Stimulated activated CD4-positive, alpha-beta T cell treated with anti-CD3 and anti-CD28 coated beads, TNF-alpha, amount 100 ng/mL, for 24 hours (primary cell): ENCODE results near the gene PGLYRP2.
"Not testable (repeated sequence)": the region's sequence is repeated elsewhere in the genome, so short reads cannot be mapped to it uniquely, and the experiment has no call there.

Experiments
- DNase-seq, 3 experiments: peaks; one replicate each; pipeline ENCODE4 v3.0.0-alpha.2; 2020; ENCODE audit warnings: low read depth in 3 of 3

Gene PGLYRP2, protein sequence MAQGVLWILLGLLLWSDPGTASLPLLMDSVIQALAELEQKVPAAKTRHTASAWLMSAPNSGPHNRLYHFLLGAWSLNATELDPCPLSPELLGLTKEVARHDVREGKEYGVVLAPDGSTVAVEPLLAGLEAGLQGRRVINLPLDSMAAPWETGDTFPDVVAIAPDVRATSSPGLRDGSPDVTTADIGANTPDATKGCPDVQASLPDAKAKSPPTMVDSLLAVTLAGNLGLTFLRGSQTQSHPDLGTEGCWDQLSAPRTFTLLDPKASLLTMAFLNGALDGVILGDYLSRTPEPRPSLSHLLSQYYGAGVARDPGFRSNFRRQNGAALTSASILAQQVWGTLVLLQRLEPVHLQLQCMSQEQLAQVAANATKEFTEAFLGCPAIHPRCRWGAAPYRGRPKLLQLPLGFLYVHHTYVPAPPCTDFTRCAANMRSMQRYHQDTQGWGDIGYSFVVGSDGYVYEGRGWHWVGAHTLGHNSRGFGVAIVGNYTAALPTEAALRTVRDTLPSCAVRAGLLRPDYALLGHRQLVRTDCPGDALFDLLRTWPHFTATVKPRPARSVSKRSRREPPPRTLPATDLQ

DNA sequence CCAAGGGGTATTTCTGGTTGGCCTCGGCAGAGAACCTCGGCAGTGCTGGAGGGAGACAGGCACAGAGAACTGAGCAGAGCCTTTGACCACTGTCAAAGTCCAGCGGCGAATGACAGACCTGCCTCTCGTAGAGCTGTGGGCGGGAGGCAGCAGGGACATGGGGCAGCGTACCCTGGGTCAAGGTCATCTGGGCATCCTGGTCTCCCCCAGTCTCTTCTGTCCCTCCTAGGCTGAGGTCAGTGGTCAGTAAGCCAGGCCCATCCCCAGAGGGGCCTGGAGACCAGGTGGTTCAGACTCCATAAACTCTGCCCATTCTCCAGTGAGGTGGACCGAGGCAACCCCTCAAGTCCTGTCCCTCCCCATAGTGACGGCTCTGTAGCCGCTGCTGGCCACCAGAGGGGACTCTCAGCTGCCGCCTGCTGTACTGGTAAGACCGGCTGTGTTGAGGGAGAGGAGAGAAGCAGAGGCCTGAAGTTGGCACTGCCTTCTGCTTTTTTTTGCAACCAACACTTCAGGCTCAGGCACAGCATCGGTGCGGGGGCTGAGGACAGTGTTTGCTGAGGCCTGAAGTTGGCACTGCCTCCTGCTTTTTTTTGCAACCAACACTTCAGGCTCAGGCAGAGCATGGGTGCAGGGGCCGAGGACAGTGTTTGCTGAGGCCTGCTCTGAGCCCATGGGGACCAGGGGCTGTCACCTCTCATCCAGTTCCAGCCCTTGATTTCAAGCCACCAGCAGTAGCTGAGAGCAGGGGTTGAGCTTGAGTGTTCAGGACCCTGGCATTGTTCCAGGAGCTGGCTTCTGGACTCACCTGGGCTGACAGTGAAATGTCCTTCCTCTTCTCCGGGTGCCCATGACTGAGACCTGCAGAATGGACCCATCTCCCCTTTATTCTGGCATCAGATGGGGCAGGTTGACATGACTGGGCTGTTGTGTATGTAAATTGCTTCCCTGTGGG, at the start of gene PGLYRP2:
Gene PGLYRP2 (minus strand): TSS at position 111 of the 955 bp plus-strand sequence. CDS start 130 bp downstream, outside the sequence.
- no peak for DNase-seq

DNA sequence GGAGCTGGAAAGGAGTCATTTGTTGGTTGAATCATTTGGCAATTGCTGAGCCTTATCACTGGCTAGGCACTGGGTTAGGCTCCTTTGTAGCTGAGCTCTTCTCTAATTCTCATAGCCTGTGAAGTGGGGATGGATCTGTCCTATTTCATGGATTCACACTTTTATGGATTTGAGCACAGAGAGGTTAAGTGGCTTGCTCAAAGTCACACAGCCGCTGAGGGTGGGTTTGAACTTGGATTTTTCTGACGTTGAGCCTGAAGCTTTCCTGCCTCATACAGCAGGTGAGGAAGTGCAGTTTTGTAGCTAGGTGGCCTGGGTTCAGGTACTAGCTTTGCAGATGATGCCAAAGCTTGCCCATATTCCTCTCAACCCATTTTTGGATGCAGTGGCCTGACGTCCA, 48.4 kb upstream of the PGLYRP2 start:
- no peak for DNase-seq

DNA sequence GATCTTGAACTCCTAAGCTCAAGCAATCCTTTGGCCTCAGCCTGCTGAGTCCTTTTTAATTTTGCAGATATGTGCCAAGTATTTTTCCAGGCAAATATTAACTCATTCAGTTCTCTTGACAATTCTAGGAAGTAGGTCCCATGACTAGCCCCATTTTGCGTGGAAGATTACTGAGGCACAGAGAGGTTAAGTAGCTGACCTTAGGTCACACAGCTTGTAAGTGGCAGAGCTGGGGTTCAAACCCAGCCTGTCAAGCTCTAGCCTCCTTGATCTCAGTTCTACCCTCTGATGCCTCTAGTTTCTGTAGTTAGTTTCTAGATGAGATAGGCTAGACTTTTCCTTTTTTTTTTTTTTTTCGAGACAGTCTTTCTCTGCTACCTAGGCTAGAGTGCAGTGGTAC, 47.1 kb upstream of the PGLYRP2 start:
- no peak for DNase-seq

DNA sequence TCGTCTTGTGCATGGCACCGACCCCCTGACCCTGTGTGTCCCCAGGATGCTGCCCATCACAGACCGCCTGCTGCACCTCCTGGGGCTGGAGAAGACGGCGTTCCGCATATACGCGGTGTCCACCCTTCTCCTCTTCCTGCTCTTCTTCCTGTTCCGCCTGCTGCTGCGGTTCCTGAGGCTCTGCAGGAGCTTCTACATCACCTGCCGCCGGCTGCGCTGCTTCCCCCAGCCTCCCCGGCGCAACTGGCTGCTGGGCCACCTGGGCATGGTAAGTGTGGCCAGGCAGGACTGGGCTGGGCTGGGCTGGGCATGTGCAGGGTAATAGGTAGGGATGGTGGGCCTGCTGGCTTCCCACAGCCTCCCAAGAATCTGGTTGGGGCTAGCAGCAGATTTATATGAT, 46.0 kb upstream of the PGLYRP2 start:
- no peak for DNase-seq

DNA sequence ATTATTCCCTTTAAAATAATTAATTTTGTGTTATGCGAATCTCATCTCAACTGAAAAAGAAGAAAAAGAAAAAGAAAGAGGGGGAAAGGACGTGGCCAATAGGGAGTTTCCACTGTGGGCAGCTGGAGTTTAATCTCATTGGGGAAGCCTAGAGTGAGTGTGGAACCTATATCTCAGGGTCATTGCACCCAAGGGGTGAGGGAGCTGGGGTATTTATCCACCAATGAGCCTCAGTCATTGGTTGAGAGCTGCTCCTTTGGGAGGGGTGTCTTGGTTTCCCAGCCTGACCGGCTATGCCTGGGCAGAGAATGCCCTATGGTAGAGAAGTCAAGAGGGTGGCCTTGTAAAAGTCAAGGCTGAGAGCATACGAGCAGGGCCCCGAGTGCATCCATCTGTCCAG, 45.5 kb upstream of the PGLYRP2 start:
- no peak for DNase-seq

DNA sequence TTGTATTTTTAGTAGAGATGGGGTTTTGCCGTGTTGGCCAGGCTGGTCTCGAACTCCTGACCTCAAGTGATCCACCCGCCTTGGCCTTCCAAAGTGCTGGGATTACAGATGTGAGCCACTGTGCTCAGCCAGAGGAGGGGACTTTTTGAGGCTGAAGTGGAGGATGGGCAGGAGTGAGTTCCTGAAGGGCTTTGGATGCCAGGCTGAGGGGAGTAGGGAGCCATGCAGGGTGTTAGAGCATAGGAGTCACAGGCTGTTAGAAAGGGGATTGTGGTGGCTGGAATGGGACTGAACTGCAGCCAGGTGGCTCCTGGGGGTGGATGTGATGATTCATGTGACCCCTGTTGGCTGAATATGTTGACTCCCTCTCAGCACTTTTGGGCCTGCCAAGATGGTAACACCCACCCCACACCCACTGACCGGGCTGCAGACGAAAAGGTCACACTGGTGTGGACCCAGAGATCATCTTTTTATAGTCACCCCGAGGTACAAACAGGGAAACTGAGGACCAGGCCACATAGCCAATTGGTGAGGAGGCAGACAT, 40.2 kb upstream of the PGLYRP2 start:
- no peak for DNase-seq

DNA sequence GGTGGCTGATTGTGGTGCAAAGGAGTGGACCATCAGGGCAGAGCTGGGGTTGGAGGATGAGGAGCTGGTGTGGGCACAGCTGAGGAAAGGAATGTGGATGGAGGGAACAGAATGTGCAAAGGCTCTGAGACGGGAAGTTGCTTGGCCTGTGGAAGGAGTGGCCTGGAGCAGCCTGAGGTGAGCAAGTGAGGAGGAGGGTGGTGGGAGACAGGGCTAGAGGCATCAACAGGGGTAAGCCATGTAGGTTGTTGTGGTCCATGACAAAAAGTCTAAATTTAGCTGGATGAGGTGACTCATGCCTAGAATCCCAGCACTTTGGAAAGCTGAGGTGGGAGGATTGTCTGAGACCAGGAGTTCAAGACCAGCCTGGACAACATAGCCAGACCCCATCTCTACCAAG, 38.5 kb upstream of the PGLYRP2 start:
- no peak for DNase-seq

DNA sequence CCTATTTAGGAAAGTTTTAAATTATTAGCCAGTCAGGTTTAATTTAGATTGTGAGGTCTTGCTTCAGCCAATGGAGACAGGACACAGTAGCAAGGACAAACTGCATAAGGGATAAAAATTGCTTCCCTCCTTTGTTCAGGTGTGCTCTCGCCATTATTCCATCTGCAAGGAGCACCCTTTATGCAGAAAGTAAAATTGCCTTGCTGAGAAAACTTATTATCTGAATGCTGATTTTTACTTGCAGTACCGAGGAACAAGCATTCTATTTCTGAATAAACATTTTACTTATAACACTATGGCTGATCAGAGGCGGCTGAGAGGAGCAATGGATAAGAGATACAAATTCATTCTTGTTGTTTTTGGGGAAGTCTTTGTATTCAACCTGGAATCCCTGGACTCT, 37.1 kb upstream of the PGLYRP2 start:
- no peak for DNase-seq

DNA sequence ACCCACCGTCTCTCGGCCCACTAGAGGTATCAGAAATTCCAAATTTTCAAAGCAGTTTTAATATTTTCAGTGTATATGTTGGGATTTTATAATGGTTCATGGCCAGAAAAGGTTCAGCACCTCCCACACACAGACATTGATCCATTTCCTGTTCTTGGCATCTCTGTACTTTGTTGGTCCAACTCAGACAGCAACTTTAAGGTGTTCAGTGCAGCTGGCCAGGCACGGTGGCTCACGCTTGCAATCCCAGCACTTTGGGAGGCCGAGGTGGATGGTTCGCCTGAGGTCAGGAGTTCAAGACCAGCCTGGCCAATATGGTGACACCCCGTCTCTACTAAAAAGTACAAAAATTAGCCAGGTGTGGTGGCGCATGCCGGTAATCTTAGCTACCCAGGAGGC, 35.9 kb upstream of the PGLYRP2 start:
- DNase-seq = not testable (repeated sequence)

DNA sequence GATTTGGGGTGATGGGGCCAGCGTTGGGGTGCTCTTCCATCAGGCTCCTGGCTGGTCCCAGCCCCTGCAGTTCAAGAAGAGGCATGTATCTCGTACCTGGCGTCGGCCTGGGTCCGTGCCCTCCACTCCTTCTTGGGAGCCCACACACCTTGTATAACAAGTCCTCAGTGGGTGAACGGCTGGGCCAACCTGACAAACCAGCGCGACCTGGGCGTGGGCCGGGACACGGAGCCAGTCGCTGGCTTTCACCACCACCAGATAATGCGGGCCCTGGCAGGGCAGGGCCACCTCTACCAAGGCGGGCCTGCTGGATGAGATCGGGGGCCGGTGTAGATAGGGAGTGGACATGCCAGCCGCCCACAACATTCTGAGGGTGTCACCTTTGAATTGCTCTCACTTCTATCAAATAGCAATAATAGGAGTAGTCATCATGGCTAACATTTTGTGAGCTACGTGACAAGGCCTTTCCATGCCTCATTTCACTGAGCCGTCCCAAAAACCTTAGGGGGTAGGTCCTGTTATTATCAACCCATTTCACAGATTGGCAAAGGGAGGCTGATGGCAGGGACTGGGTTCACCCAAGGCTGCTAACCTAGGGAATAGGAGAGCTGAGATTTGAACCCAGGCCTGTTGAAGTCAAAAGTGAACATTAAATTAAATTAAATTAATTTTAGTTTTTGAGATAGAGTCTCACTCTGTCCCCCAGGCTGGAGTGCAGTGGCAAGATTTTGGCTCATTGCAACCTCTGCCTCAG, 32.5 kb upstream of the PGLYRP2 start:
- DNase-seq = no peak

DNA sequence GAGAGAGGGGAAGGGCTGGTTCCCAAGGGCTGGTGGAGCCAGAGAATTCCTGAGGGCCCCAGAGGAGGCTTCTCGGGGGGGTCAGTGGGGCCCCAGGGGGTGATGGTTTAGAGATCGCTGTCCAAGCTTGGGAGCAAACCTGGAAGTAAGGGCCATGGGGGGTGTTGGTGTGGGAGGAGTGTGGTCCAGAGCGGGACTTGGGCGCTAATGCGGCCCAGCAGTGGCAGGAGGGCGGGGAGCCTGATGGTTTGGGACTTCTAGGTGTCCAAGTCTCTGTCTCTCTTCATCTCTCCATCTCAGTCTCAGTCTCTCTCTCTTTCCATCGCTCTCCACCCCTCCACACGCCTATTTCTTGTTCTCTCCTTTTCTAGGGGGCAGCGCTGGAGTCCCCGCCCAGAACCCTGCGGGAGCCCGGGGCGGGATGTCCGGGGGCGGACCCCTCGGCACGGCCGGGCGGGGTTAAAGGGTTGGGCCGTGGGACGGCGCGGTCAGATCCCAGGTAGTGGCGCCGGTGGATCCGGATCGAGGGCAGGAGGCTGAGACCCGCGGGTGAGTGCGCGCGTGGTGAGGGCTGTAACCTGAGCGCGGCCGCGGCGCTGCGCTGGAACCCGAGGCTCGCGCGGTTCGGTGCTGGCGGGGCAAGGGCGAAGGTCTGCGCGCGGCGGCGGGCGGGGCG, 28.9 kb upstream of the PGLYRP2 start, which contains the start of gene CYP4F22:
Gene CYP4F22 (plus strand): TSS at position 491 of the 676 bp plus-strand sequence. CDS start 16,812 bp downstream, outside the sequence.
- DNase-seq = peak in 1 of 3 experiments; percentile 14

DNA sequence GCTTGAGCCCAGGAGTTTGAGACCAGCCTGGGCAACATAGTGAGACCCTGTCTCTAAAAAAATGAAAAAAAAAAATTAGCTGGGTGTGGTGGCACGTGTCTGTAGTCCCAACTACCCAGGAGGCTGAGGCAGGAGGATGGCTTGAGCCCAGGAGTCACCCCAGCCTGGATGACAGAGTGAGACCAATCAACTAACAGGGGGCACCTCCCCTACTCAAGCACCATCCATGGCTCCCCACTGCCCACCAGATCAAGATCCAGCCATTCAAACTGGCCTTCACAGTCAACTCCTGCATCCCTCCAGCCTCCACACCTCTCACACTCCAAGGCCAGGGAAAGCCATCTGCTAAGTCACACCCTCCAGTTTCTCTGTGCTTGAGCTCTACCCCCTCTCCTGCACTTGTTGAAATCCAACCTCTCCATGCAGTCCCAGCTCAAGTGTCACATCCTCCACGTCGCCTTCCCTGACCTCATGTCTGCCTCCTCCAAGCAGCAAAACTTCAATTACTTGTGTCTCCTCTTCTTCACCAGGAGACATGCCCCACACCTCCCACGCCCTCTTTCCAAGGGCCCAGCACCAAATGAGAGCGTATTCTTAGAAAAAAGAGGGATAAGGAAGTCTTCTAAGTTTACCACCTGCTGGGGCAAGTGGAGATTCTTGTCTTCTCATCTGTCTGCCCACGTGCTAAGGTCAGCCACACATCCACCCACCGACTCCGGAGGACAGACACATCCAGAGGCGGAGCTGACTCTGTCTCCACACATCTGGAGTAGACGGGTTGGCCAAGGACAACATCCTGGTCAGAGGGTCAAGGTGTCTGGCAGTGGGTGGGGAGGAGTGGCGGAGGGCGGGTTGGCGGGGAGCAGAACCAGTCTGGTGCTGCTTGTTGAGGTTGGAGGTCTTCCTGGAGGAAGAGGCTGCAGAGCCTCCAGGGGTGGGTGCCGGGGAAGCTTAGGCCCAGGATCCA, 28.1 kb upstream of the PGLYRP2 start:
- no peak for DNase-seq

DNA sequence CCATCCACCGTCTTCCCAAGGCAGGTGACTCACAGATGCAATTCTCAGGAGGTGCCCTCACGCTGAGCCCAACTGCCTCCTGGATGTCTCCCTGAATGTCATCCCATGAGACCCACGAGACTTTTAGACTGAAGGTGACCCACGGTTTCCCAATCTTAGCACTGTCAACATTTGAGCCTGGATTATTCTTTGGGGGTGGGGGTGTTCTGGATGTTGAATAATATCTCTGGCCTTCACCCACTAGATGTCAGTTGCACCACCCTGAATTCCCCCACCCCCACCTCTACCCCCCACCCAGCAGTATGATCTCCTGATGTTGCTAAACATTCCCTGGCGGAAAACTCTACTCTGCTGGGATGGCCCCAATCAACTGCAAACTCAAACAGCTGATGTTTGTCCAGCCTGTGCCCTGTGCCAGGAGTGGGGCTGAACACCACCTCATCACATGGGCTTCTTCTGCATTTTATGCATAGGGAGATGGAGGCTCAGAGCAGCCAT, 26.8 kb upstream of the PGLYRP2 start:
- no peak for DNase-seq

DNA sequence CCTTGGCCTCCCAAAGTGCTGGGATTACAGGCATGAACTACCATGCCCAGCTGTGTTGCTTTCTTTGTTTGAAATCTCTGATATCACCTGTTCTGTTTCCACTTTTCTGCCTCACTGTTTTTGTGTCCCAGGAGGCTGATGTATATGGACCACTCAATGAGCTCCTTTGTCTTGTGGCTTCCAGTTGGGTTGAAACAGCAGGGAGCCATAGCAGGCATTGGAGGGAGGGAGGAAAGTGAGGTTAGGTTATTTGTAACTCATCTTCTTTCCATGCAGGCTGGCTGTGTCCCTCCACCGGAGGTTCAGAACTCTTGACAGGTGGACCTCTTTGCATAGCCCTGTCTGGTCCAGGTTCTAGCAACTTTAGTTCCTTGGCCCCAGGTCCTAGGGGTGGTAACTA, 23.0 kb upstream of the PGLYRP2 start:
- no peak for DNase-seq

DNA sequence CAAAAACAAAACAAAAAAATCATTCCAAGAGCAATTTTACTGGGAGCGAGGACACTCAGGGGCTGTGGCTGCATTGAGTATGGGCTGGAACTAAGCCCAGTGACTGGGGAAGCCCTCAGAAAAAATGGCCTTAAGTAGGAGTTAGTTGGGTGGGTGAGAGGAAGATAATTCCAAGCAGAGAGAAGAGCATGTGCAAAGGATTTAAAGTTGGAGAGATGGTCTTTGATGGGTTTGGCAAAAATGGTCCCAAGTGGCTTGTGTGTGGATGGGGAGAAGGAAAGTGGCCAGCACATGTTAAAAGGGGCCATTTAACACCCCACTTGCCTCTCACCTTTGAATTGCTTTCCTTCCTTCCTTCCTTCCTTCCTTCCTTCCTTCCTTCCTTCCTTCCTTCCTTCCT, 22.3 kb upstream of the PGLYRP2 start:
- DNase-seq = no peak

DNA sequence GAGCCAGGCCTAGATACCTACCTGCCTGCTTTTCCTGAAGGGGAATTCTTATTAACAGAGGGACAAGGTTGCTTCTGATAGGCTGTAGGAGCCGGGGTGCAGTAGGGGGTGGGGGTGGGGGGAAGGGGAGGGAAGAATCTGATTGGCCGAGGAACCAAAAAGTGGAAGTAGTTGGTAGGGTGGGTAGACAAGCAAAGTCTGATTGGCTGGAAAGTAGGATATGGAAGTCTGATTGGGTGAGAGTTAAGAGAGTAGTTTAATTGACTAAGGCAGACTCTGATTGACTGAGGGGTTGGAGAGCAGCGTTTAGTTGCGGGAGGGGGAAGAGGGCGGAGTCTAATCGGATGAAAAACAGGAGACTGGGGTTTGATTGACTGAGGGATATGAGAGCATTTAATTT, 19.6 kb upstream of the PGLYRP2 start:
- no peak for DNase-seq

DNA sequence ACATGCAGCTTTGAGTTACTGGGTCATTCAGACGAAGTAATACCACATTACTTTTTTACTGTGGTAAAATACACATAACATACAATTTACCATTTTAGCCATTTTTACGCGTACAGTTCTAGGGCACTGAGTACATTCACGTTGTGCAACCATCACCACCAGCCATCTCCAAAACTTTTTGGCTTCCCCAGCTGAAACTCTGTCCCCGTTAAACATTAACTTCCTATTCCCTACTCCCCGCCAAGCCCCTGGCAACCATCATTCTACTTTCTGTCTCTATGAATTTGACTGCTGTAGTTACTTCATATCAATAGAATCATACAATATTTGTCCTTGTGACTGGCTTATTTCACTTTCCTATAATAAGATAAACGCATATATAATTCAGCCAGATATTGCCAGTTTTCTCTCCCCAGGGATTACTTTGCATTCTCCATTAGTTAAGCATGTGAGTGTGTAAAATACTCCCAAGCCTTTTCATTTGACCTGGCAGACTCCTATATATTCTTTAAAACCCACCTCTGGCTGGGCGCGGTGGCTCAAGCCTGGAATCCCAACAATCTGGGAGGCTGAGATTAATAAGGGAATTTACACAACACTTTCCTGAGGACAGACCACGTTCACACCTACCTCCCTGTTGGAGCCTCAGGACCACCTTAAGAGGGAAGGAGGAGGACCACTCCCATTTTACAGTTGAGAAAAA, 19.0 kb upstream of the PGLYRP2 start:
- DNase-seq = no peak

DNA sequence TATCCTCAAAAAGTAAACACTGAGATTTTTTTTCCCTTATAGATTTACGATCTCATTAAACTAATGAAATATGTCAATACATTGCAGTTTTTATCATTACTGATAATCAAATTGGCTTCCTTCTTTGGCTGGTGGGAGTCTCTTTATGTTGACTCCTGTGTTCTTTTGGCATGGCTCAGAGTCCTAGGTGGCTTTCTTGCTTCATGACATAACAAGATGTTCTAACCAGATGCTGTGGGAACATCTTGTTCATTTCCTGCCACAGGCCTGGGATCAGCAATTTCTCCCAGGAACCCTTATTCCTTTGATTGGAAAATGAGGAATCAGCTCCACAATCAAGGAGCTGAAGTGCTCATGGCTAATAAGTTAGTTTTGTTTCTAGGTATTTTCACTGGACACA, 15.8 kb upstream of the PGLYRP2 start:
- DNase-seq = no peak
